GDM1 (cell line): ENCODE measurements around the gene COQ7.

ENCODE experiments used
- DNase-seq: peaks from one replicate; lab custom pipeline; 2025; lab: John Stamatoyannopoulos, UW

The COQ7 gene

GRCh38 chr16:19067349-19068236 is at the start of gene COQ7:
Gene COQ7, plus strand, starts transcription at chr16:19067614. Its CDS starts 51 bp downstream, at chr16:19067665.
- DNase-seq = peak; percentile 97

DNA sequence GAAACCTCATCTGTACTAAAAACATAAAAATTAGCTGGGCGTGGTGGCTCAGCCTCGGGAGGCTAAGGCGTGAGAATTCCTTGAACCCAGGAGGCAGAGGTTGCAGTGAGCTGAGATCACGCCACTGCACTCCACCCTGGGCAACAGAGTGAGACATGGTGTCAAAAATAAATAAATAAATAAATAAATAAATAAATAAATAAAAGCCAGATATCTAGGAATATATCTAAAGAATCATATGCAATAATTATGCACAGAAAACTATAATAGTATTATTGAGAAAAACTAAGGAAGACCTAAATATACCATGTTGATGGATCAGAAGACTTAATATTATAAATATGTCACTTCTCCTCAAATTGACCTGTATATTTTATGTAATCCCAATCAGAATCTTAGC is 46.7 kb upstream of the COQ7 start:
- DNase-seq = no peak

GRCh38 chr16:19021747-19022146 is 45.7 kb upstream of the COQ7 start:
- no peak for DNase-seq

DNA sequence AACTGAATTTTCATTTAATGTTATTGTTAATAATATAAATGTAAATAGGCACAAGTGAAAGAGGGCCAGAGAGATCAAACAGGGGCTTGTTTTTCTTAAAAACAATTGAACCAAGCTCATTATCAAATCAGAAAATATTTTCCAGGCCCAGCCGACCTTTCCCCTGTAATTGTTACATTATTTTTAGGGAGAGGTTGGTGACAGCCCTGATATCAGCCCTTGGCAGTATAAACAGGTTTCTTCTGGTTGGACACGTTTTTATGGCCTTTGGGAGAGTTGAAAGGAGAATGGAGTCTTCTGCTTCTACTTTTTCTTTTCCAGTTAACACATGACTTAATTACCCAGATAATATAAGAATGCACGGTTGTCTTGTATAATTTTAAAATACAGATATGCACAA is 40.0 kb upstream of the COQ7 start:
- no peak for DNase-seq

GRCh38 chr16:19029980-19030379 is 37.4 kb upstream of the COQ7 start:
- no peak for DNase-seq

GRCh38 chr16:19031738-19032137 is 35.7 kb upstream of the COQ7 start:
- DNase-seq = no peak

DNA sequence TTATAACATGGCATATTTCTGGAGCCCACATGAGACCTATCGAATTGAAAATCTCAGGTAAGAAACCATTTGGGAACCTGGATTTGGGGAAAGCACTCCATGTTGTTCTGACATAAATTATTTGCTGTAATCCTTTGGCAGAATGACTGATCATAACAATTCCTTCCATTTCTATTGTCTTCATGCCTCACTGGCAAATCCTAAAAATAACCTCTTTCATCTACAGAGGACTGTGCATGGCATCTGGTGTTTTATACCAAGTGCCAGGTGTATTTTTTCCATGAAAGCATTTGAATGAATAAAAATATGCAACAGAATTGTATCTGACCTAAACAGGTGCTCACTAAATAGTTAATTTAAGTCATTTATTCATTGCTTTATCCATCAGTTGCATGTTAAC is 33.7 kb upstream of the COQ7 start:
- no peak for DNase-seq

GRCh38 chr16:19040400-19040799 is 27.0 kb upstream of the COQ7 start:
- no peak for DNase-seq

GRCh38 chr16:19044769-19045168 is 22.6 kb upstream of the COQ7 start:
- DNase-seq = no peak

GRCh38 chr16:19046062-19046461 is 21.4 kb upstream of the COQ7 start:
- no peak for DNase-seq

- no peak for DNase-seq
Observed at GRCh38 chr16:19062706-19063105, 4.7 kb upstream of the COQ7 start.

DNA sequence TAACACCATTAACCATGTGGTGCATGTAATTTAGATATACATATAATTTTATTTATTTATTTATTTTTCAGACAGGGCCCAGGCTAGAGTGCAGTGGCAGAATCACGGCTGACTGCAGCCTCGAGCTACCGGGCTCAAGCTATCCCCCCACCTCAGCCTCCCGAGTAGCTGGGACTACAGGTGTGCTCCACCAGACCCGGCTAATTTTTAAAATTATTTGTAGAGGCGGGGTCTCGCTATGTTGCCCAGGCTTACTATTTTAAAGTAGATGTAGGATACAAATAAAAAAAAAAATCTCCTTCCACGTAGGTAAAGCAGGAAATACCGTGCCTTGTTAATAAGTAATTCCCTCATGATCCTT is 446 bp upstream of the COQ7 start:
- no peak for DNase-seq

GRCh38 chr16:19068237-19068815 is 912 bp downstream of the COQ7 start:
- no peak for DNase-seq

- peak; percentile 26 for DNase-seq
Observed at GRCh38 chr16:19071811-19072777, 4.7 kb downstream of the COQ7 start.

DNA sequence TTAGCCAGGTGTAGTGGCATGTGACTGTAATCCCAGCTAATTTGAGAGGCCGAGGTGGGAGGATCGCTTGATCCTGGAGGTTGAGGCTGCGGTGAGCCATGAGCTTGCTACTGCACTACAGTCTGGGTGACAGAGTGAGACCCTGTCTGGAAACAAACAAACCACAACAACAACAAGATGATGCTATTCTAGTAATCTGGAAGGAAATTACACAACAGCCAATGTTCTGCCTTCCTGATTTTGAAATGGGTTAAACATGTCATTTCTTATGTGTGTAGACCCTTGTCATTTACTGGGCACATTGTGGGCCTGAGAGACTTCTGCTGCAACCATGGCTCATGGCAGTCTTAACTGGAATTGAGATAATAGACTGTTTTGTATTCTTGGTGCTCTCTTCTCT is 5.9 kb downstream of the COQ7 start:
- DNase-seq = no peak

DNA sequence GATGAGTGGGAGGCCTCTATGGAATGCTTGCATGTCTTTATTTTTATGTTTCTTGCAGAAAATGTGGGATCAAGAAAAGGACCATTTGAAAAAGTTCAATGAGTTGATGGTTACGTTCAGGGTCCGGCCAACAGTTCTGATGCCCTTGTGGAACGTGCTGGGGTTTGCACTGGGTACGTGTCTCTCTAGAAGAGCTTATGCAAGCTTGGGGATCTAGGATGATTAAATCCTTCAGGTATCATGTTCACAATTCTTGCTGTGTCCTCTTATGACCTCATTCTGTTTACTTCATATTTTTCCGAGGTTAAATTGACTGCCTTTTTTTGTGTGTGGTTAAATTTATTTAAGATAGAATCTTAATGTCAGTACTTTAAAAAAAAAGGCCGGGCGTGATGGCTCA is 6.4 kb downstream of the COQ7 start:
- DNase-seq = no peak

- DNase-seq = no peak
Observed at GRCh38 chr16:19075511-19075910, 8.1 kb downstream of the COQ7 start.

- no peak for DNase-seq
Observed at GRCh38 chr16:19077879-19078278, 10.5 kb downstream of the COQ7 start.

DNA sequence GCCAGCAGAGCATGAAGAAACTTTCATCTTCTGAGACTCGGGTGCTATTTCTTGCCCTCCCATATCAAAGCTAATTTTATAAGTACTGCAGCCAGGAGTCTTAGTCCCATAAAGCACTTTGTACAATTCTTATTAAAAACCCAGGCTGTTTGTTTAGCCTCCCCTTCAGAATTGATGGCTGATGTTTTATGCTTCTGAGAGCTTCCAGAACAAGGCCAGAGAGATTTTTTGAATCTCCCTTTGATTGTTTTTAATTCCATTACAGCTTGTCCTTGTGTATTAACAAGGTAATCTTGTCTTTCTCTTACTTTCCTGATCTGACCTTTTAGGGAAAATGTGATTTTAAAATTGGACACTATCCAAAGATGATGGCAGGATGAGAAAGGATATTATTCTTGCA is 16.3 kb downstream of the COQ7 start:
- DNase-seq = no peak

DNA sequence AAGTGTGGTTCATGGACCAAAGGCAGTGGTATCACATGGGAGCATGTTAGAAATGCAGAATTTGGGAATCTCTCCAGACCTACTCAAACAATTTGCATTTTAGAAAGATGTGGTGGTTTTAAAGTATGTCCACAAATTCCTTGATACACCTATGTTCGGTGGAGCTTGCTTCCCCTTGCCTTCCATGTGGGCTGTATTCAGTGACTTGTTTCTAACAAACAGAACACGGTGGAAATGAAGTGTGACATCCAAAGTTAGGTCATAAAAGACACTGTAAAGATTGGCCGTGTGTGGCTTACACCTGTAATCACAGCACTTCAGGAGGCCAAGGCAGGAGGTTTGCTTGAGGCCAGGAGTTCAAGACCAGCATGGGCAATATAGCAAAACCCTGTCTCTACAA is 16.7 kb downstream of the COQ7 start:
- DNase-seq = no peak

DNA sequence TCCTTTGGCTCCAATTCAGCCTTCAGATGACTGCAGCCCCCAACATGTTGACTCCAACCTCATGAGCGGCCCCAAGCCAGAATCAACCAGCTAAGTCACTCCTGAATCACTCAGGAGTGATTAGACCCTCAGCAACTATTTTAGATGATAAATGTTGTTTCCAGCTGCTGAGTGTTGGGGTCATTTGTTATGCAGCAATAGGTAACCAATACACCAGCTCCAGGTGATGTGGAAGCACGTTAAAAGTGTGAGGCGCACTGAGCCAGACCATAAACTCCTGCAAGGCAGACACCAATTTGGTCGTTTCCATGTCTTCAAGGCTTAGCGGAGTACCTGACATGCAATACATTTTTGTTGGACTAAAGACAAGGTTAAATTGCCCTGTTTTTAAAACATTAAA is 17.5 kb downstream of the COQ7 start:
- DNase-seq = no peak

DNA sequence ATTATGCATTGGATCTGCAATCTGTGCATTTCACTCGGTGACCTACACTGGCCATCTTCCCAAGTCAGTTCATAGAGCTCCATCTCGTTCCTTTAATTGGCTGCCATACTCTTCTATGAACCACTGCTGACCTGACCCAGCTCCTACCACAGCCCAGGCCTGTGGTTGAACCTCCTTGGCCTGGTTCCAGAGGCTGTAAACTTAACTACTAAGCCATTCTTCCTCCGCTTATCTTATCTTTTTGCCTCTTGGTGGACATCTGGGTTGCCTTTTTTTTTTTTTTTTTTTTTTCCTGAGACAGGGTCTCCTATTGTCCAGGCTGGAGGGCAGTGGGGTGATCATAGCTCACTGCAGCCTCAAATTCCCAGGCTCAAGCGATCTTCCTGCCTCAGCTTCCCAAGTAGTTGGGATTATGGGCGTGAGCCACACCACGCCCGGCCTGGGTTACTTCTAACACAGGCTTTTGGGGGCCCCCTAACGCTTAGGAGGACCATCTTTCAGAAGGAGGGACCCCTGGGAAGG is 18.3 kb downstream of the COQ7 start:
- no peak for DNase-seq
